Measurements from ENCODE around the gene SYNRG. TPM values are rescaled to one million over a fixed set of nuclear protein-coding genes. Genes with fewer than 3 reads are reported as not detected.

SYNRG gene
- polyA plus RNA-seq, 1 of the 3 experiments (the other 2 are of a cell fraction): 8.9 TPM

DNA sequence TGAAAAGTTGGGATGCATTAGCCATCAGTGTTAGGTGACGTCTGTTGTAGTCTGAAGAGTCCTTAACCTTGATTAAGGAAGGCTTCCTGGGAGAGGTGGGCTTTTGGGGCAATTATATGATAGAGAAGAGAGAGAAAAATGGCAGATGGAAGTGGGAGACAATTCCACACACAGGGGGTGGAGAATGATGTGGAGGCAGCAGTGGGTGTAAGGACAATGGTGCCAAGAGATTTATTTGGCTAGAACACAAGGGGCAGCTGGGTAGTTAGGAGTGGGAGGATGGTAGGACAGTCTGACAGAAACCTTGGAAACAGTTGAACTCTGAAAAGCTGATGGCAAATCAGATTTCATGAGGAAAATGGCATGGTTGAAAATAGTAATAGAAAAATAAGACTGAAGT, 130.2 kb downstream of the SYNRG start:
- 100% methylated on average over 1 of the region's 1 CpG for WGBS (ENCODE audit: low lambda C conversion rate)
- no peaks in the 10 kb centered on the region for H3K27me3 ChIP-seq (ENCODE audit: insufficient read depth)
- H3K4me3 ChIP-seq (ENCODE audit: low read depth in 2 of 2, low read length in 1 of 2): no peak overlapping the region
- peaks cover 39 to 55% of the 10 kb centered on the region in 2 experiments for H3K36me3 ChIP-seq (replicated peaks in 1 of 2; ENCODE audit: control insufficient read depth in 1 of 2, insufficient read depth in 2 of 2, low read length in 1 of 2)
- no peak overlapping the region for H2AFZ ChIP-seq (ENCODE audit: low read depth)
- H3K9ac ChIP-seq: no peak overlapping the region
- H3K9me2 ChIP-seq: no peaks in the 10 kb centered on the region
- H3K4me1 ChIP-seq (ENCODE audit: control insufficient read depth in 1 of 2, insufficient read depth in 2 of 2, low read depth in 1 of 2, low read length in 1 of 2): peaks cover 8 to 13% of the 10 kb centered on the region in 2 experiments; a peak in 2 of 4 replicates
- H3K4me2 ChIP-seq: no peak overlapping the region
- no peaks in the 10 kb centered on the region for H3K9me3 ChIP-seq
- ChIA-PET POLR2A (no interaction called here), CTCF (no interaction called here)
- TF ChIP-seq RXRA (IDR thresholded peaks at IDR 0.05; ENCODE audit: borderline replicate concordance, low read depth): no peak
- no peak for TF ChIP-seq YY1 (IDR thresholded peaks at IDR 0.05; ENCODE audit: low read depth)
- TF ChIP-seq SMC3 (IDR thresholded peaks at IDR 0.05; ENCODE audit: low read depth, low read length): no peak
- no peak for TF ChIP-seq CTCF (IDR thresholded peaks at IDR 0.05)
- no peak for TF ChIP-seq USF1 (IDR thresholded peaks at IDR 0.05; ENCODE audit: borderline replicate concordance, low read depth)
- no peak for TF ChIP-seq FOSL2 (IDR thresholded peaks at IDR 0.05; ENCODE audit: borderline replicate concordance, low read depth)
- TF ChIP-seq EP300 (IDR thresholded peaks at IDR 0.05; ENCODE audit: borderline replicate concordance in 1 of 2, low read depth in 1 of 2, low read length in 1 of 2): no peak
- TF ChIP-seq RAD21 (IDR thresholded peaks at IDR 0.05; ENCODE audit: low read length): no peak
- TF ChIP-seq ZBTB33 (IDR thresholded peaks at IDR 0.05; ENCODE audit: borderline replicate concordance, low read depth): no peak
- no peak for TF ChIP-seq RFX5 (IDR thresholded peaks at IDR 0.05; ENCODE audit: low read length)
- H4K20me1 ChIP-seq (ENCODE audit: insufficient read depth): no peaks in the 10 kb centered on the region
- H3F3A ChIP-seq (replicated peaks; ENCODE audit: insufficient read depth): peaks cover 9% of the 10 kb centered on the region
- DNase-seq: no peak
- no peak overlapping the region for H3K27ac ChIP-seq (ENCODE audit: low read depth in 2 of 2, low read length in 1 of 2)
- no peaks in the 10 kb centered on the region for H3K79me2 ChIP-seq (ENCODE audit: insufficient read depth)

GRCh38 chr17:37478187-37478586, 131.0 kb downstream of the SYNRG start:
- ChIA-PET POLR2A (no interaction called here), CTCF (no interaction called here)
- H3K9me3 ChIP-seq: no peaks in the 10 kb centered on the region
- no peaks in the 10 kb centered on the region for H4K20me1 ChIP-seq (ENCODE audit: insufficient read depth)
- H3K4me1 ChIP-seq (ENCODE audit: control insufficient read depth in 1 of 2, insufficient read depth in 2 of 2, low read depth in 1 of 2, low read length in 1 of 2): peaks cover 5 to 9% of the 10 kb centered on the region in 2 experiments; a peak in 2 of 4 replicates
- DNase-seq: no peak
- no peaks in the 10 kb centered on the region for H3K9me2 ChIP-seq
- 93% methylated on average over 2 of the region's 2 CpGs for WGBS (ENCODE audit: low lambda C conversion rate)
- no peak overlapping the region for H3K9ac ChIP-seq
- no peak overlapping the region for H3K4me3 ChIP-seq (ENCODE audit: low read depth in 2 of 2, low read length in 1 of 2)
- peaks cover 9% of the 10 kb centered on the region for H3F3A ChIP-seq (replicated peaks; ENCODE audit: insufficient read depth)
- H2AFZ ChIP-seq (ENCODE audit: low read depth): no peak overlapping the region
- H3K27me3 ChIP-seq (ENCODE audit: insufficient read depth): no peaks in the 10 kb centered on the region
- H3K36me3 ChIP-seq (replicated peaks in 1 of 2; ENCODE audit: control insufficient read depth in 1 of 2, insufficient read depth in 2 of 2, low read length in 1 of 2): peaks cover 44 to 63% of the 10 kb centered on the region in 2 experiments
- no peaks in the 10 kb centered on the region for H3K79me2 ChIP-seq (ENCODE audit: insufficient read depth)
- H3K27ac ChIP-seq (ENCODE audit: low read depth in 2 of 2, low read length in 1 of 2): no peak overlapping the region
- no peak overlapping the region for H3K4me2 ChIP-seq
- TF ChIP-seq YY1 (IDR thresholded peaks at IDR 0.05; ENCODE audit: low read depth) (no peak), CTCF (IDR thresholded peaks at IDR 0.05) (no peak), NRF1 (IDR thresholded peaks at IDR 0.05; ENCODE audit: low read depth, low read length) (no peak), ZBTB33 (IDR thresholded peaks at IDR 0.05; ENCODE audit: borderline replicate concordance, low read depth) (no peak), PBX3 (IDR thresholded peaks at IDR 0.05) (no peak), NFIC (IDR thresholded peaks at IDR 0.05; ENCODE audit: borderline replicate concordance) (no peak), ELF1 (IDR thresholded peaks at IDR 0.05) (no peak), FOSL2 (IDR thresholded peaks at IDR 0.05; ENCODE audit: borderline replicate concordance, low read depth) (no peak), TEAD4 (IDR thresholded peaks at IDR 0.05; ENCODE audit: borderline replicate concordance, insufficient read depth) (no peak)
- TF ChIP-seq, protein P1, sequence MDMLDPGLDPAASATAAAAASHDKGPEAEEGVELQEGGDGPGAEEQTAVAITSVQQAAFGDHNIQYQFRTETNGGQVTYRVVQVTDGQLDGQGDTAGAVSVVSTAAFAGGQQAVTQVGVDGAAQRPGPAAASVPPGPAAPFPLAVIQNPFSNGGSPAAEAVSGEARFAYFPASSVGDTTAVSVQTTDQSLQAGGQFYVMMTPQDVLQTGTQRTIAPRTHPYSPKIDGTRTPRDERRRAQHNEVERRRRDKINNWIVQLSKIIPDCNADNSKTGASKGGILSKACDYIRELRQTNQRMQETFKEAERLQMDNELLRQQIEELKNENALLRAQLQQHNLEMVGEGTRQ (IDR thresholded peaks at IDR 0.05; ENCODE audit: borderline replicate concordance, low read depth, low read length): no peak

All from SK-N-SH (cell line).